H1 (cell line): ENCODE results near the gene SWT1. TPM values are rescaled to one million over a fixed set of nuclear protein-coding genes. Genes with fewer than 3 reads are reported as not detected.
A peak's percentile ranks its signal among the peaks of the same experiment; 100 is the strongest.

Experiments
- ATF3 ChIP-seq: IDR thresholded peaks from 2 replicates; pipeline ENCODE4 v1.6.1; 2011; ENCODE audit warnings: low read depth, mild to moderate bottlenecking, low read length; ENCODE audit not compliant: insufficient read depth
- CBX5 ChIP-seq: fragments of 300-800, 300-1000 bp; sonication (generic); IDR thresholded peaks from 2 replicates; pipeline ENCODE4 v1.7.1; 2016; ENCODE audit warnings: antibody characterized with exemption, low read length, low read depth
- CHD7 ChIP-seq: fragments of 300-600 bp; sonication (generic); IDR thresholded peaks from 2 replicates; pipeline ENCODE4 v1.7.1; 2012; ENCODE audit warnings: low read length, moderate library complexity, mild to moderate bottlenecking, inconsistent platforms; ENCODE audit not compliant: insufficient replicate concordance
- JUND ChIP-seq: IDR thresholded peaks from 2 replicates; pipeline ENCODE4 v1.6.1; 2011; ENCODE audit warnings: mild to moderate bottlenecking, improper control_type of control experiment, low read length
- RBBP5 ChIP-seq: IDR thresholded peaks from 2 replicates; pipeline ENCODE4 v1.7.1; 2012; ENCODE audit warnings: low read depth, mild to moderate bottlenecking, inconsistent platforms, low read length, moderate library complexity, borderline replicate concordance
- TBP ChIP-seq: IDR thresholded peaks from 2 replicates; pipeline ENCODE4 v1.6.1; 2011; ENCODE audit warnings: low read depth, low read length, improper control_type of control experiment
- polyA plus RNA-seq, 7 experiments: library from polyadenylated mRNA; depleted of rRNA in 3 of 7; stranded (reverse) in 5 of 7; unstranded in 2 of 7; fragments of >200 nt in 5 of 7; fragments of 200-250 nt in 2 of 7; gene quantifications; 1 replicate in 5 of 7; 2 replicates in 1 of 7; 4 replicates in 1 of 7; pipeline versions ENCODE4 v1.2.1 to v1.2.3, GENCODE V29; 2011 to 2013; ENCODE audit warnings: missing spikeins in 2 of 7, mixed read lengths in 2 of 7
- total RNA-seq: library from RNA; stranded (reverse); fragmentation: NEBNext Ultra II Directional; extraction: Animal tissue kit (Norgen Biotek cat#: 25700); gene quantifications from 2 replicates; pipeline ENCODE4 v1.2.1, GENCODE V29; 2021

Gene SWT1
- total and polyA plus RNA-seq, 2 of the 8 experiments (the other 6 are each of a cell fraction or from before 2014, with no cell fraction given), result 1.4 to 6.2 TPM

- TF ChIP-seq CHD7, result no peak
- TF ChIP-seq ATF3, result no peak
- peak; percentile 87 for TF ChIP-seq TBP
- TF ChIP-seq RBBP5, result peak; percentile 58; the same call in 1 of the 2 replicates
- no peak for TF ChIP-seq CBX5
- TF ChIP-seq JUND, result peak; percentile 19; the same call in 1 of the 2 replicates
Observed at GRCh38 chr1:185317034-185317885, 160.3 kb downstream of the SWT1 start, which contains the start of gene IVNS1ABP (continued).
